Activated CD8-positive, alpha-beta T cell treated with anti-CD3 and anti-CD28 coated beads for 36 hours (primary cell): ENCODE results near the gene SPEF1. TPM values are rescaled to one million over a fixed set of nuclear protein-coding genes. Genes with fewer than 3 reads are reported as not detected.

ENCODE experiments used
- ATAC-seq: fragments of 200-7000 bp; cut with Tn5 transposase; one replicate; pipeline ENCODE4 v1.10.0; 2021; ENCODE audit warnings: mild to moderate bottlenecking, moderate library complexity
- CTCF ChIA-PET: fragments of 350-600 bp; sonication (Branson Sonifier 250); formaldehyde crosslinking; loops from one replicate; lab custom pipeline; 2021; ENCODE audit warnings: antibody characterized with exemption; lab: Charles Lee
- POLR2A ChIA-PET: fragments of 350-600 bp; sonication (Branson Sonifier 250); formaldehyde crosslinking; loops from one replicate; lab custom pipeline; 2021; ENCODE audit warnings: antibody characterized with exemption; lab: Charles Lee
- DNase-seq: peaks from one replicate; pipeline ENCODE4 v3.0.0-alpha.2; 2020
- H3K27ac Mint-ChIP-seq: one replicate; pipeline ENCODE4 v1.8.0; 2021; ENCODE audit warnings: mild to moderate bottlenecking, mixed read lengths
- H3K27me3 Mint-ChIP-seq: one replicate; pipeline ENCODE4 v1.8.0; 2021; ENCODE audit warnings: mixed read lengths
- H3K36me3 Mint-ChIP-seq: one replicate; pipeline ENCODE4 v1.8.0; 2021; ENCODE audit warnings: low read depth, mixed read lengths
- H3K4me1 Mint-ChIP-seq: one replicate; pipeline ENCODE4 v1.8.0; 2021; ENCODE audit warnings: low read depth, mixed read lengths
- H3K4me3 Mint-ChIP-seq: one replicate; pipeline ENCODE4 v1.8.0; 2021; ENCODE audit warnings: mild to moderate bottlenecking, moderate library complexity, mixed read lengths
- H3K9me3 Mint-ChIP-seq: one replicate; pipeline ENCODE4 v1.8.0; 2021; ENCODE audit warnings: mixed read lengths
- intact Hi-C: fragments of 100-400 bp; cut with micrococcal nuclease; formaldehyde crosslinking; loops from one replicate; pipeline ENCODE4 v1.10.0; 2022
- total RNA-seq, 2 experiments: library from RNA; stranded (reverse); gene quantifications; one replicate each; pipeline ENCODE4 v1.2.3, GENCODE V29; 2021
- TF ChIP-seq, protein P1 (sequence below): fragments of 200-600 bp; IDR thresholded peaks from one replicate; pipeline ENCODE4 v1.8.0; 2022; ENCODE audit warnings: antibody characterized with exemption, mild to moderate bottlenecking

The SPEF1 gene
- total RNA-seq, 2 experiments from 2014 or later, result 0.23 TPM; not detected in 1

DNA sequence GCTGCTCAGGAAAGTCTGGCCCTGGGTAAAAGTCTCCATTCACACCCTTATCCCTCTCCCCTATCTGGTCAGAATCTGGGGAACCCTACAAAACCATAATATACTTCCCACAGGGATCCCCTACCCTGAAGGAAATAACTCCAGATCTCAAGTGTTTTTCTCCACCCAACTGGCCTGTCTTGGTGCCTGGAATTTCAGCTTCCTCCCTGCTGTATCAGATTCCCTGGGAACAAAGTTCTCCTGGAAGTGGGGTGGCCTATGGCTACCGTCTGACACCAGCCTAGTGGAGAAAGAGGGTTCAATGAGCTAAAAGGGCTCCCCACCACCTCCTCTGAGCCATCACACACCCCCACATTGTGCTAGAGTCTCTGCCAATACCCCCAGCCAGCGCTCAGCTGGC is 33.8 kb downstream of the SPEF1 start:
- no peak overlapping the region for H3K4me3 Mint-ChIP-seq
- H3K36me3 Mint-ChIP-seq, result peaks cover 3% of the 10 kb centered on the region
- ATAC-seq, result no peak
- ChIA-PET POLR2A (interaction anchor here (1.1 to 1.4 kb wide), 2 partner anchors 9 to 21 kb away, joined by 4 to 5 read pairs; partner anchors contain the start of gene ADISSP), CTCF (interaction anchor here (0.7 to 2.2 kb wide), 3 partner anchors 16 to 107 kb away, joined by 3 to 4 read pairs (median 3); no protein-coding TSS in a partner anchor)
- H3K4me1 Mint-ChIP-seq, result peaks cover 11% of the 10 kb centered on the region
- no peaks in the 10 kb centered on the region for H3K9me3 Mint-ChIP-seq
- TF ChIP-seq, protein P1, sequence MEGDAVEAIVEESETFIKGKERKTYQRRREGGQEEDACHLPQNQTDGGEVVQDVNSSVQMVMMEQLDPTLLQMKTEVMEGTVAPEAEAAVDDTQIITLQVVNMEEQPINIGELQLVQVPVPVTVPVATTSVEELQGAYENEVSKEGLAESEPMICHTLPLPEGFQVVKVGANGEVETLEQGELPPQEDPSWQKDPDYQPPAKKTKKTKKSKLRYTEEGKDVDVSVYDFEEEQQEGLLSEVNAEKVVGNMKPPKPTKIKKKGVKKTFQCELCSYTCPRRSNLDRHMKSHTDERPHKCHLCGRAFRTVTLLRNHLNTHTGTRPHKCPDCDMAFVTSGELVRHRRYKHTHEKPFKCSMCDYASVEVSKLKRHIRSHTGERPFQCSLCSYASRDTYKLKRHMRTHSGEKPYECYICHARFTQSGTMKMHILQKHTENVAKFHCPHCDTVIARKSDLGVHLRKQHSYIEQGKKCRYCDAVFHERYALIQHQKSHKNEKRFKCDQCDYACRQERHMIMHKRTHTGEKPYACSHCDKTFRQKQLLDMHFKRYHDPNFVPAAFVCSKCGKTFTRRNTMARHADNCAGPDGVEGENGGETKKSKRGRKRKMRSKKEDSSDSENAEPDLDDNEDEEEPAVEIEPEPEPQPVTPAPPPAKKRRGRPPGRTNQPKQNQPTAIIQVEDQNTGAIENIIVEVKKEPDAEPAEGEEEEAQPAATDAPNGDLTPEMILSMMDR, result no peak
- DNase-seq, result no peak
- intact Hi-C loops, result no loop called here
- peaks cover 4% of the 10 kb centered on the region for H3K27me3 Mint-ChIP-seq
- H3K27ac Mint-ChIP-seq, result no peak overlapping the region

DNA sequence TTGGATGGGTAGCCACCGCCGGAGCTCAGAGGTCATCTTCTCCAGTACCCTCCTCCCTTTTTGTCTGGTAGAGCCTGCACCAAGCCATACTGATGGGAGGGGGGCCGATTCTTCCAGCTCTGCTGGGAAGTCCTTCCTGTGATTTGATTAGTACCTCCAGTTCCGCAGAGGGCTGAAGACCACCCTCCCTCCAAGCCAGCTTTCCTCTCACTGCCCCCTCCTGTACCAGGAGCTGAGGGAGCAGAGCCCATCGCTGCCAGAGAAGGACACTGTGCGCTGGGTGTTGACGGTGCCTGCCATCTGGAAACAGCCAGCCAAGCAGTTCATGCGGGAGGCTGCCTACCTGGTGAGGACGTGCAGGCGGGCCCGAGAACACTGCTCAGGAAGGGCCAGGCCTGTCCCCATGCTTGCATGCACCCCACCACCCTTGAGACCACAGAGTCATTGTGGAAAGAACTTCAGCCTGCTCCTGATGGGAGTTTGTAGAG is 35.5 kb downstream of the SPEF1 start:
- Mint-ChIP-seq H3K36me3 (peaks cover under 1% of the 10 kb centered on the region), H3K9me3 (no peaks in the 10 kb centered on the region), H3K27ac (no peak overlapping the region), H3K27me3 (peaks cover 4% of the 10 kb centered on the region), H3K4me1 (peaks cover 7% of the 10 kb centered on the region), H3K4me3 (no peak overlapping the region)
- DNase-seq, result no peak
- CTCF ChIA-PET, result interaction anchor here (1.3 to 1.8 kb wide), 3 partner anchors 9 to 49 kb away, joined by 4 to 10 read pairs (median 5); partner anchors contain the start of gene ADISSP
- POLR2A ChIA-PET, result no interaction called here
- intact Hi-C loops, result no loop called here
- no peak for ATAC-seq
- TF ChIP-seq, protein P1, result no peak

DNA sequence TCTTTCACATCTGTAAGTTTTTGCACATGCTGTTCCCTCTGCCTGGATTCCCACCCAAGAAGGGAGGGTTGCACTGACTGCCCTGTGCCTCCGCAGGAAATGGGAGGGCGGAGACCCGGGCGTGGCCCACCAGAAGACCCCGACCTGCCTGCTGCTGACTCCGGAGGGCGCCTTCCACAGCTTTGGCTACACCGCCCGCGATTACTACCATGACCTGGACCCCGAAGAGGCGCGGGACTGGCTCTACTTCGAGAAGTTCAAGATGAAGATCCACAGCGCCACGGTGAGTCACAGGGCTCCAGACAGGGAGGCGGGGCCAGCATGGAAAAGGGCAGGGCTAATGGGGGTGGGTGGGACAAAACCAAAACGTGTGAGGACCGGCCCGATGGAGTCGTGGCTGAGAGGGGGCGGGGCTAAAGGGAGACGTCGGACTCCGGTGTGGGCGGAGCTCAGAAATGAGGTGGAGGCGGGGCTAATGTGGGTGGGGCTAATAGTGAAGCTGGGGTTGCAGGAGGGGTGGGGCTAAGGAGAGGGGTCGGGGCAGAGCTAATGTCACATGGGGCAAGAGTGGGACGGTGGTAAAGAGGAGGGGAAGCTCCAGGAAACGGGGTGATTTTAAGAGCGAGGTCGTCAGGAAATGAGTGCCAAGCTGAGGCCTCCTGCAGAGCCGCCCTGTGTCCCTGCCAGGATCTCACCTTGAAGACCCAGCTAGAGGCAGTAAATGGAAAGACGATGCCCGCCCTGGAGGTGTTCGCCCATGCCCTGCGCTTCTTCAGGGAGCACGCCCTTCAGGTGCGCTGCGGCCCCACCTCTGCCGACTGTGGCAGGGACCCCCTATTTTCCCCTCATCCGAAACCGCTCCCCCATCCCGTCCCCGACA is 36.2 kb downstream of the SPEF1 start:
- peaks cover 4% of the 10 kb centered on the region for H3K27me3 Mint-ChIP-seq
- H3K4me1 Mint-ChIP-seq, result peaks cover 7% of the 10 kb centered on the region
- H3K4me3 Mint-ChIP-seq, result peak overlapping the region; percentile 53
- ChIA-PET POLR2A (interaction anchor here (0.9 kb wide), 1 partner anchor 22 kb away, joined by 3 read pairs; no protein-coding TSS in a partner anchor), CTCF (interaction anchor here (0.7 to 1.8 kb wide), 7 partner anchors 8 to 110 kb away, joined by 3 to 10 read pairs (median 4); partner anchors contain the start of gene ADISSP)
- H3K9me3 Mint-ChIP-seq, result no peaks in the 10 kb centered on the region
- intact Hi-C loops, result no loop called here
- no peak overlapping the region for H3K27ac Mint-ChIP-seq
- DNase-seq (peak; percentile 86), ATAC-seq (peak; percentile 91)
- no peaks in the 10 kb centered on the region for H3K36me3 Mint-ChIP-seq
- TF ChIP-seq, protein P1, result no peak

DNA sequence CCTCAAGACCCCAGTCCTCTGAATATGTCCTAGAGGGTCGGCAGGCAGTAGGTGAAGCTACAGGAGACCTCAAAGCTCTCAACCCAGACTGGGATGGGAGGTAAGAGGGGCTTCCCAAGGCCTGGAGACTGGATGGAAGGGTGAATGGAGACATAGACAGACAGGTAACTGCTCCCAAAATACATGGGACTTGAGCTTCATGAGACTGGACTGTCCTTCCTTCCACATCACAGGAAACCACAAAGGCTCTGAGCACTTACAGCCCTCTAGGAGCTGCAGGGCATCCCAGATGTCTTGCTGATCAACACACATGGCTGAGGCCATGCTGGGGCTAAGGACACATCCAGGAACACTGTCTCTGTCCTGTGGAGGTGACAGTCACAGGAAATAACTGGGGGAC is 37.2 kb downstream of the SPEF1 start:
- ChIA-PET CTCF (interaction anchor here (1.0 to 1.8 kb wide), 5 partner anchors 9 to 68 kb away, joined by 3 to 10 read pairs (median 4); partner anchors contain the start of gene ADISSP), POLR2A (interaction anchor here (0.9 kb wide), 1 partner anchor 23 kb away, joined by 3 read pairs; no protein-coding TSS in a partner anchor)
- TF ChIP-seq, protein P1, result no peak
- intact Hi-C loops, result no loop called here
- Mint-ChIP-seq H3K36me3 (no peaks in the 10 kb centered on the region), H3K4me1 (peaks cover 7% of the 10 kb centered on the region), H3K9me3 (no peaks in the 10 kb centered on the region), H3K27me3 (peaks cover 4% of the 10 kb centered on the region), H3K27ac (no peak overlapping the region), H3K4me3 (no peak overlapping the region)
- ATAC-seq (no peak), DNase-seq (no peak)
